ENCODE results near the gene ARL8B.

Gene ARL8B

GRCh38 chr3:5197022-5197421, 74.9 kb downstream of the ARL8B start:
- no peak for DNase-seq (ENCODE audit: low spot score)
- in situ Hi-C loops (cut with MboI; ENCODE audit: low pct_unique_long_range_greater_than_20kb, low sequenced_read_pairs, unreplicated experiment): loop anchor here (10.0 kb wide), 1 partner anchor 62 kb away; no protein-coding TSS in a partner anchor
- TF ChIP-seq, protein P1, sequence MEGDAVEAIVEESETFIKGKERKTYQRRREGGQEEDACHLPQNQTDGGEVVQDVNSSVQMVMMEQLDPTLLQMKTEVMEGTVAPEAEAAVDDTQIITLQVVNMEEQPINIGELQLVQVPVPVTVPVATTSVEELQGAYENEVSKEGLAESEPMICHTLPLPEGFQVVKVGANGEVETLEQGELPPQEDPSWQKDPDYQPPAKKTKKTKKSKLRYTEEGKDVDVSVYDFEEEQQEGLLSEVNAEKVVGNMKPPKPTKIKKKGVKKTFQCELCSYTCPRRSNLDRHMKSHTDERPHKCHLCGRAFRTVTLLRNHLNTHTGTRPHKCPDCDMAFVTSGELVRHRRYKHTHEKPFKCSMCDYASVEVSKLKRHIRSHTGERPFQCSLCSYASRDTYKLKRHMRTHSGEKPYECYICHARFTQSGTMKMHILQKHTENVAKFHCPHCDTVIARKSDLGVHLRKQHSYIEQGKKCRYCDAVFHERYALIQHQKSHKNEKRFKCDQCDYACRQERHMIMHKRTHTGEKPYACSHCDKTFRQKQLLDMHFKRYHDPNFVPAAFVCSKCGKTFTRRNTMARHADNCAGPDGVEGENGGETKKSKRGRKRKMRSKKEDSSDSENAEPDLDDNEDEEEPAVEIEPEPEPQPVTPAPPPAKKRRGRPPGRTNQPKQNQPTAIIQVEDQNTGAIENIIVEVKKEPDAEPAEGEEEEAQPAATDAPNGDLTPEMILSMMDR (IDR thresholded peaks at IDR 0.05; ENCODE audit: extremely low read depth, insufficient read depth, missing control alignments): no peak

DNA sequence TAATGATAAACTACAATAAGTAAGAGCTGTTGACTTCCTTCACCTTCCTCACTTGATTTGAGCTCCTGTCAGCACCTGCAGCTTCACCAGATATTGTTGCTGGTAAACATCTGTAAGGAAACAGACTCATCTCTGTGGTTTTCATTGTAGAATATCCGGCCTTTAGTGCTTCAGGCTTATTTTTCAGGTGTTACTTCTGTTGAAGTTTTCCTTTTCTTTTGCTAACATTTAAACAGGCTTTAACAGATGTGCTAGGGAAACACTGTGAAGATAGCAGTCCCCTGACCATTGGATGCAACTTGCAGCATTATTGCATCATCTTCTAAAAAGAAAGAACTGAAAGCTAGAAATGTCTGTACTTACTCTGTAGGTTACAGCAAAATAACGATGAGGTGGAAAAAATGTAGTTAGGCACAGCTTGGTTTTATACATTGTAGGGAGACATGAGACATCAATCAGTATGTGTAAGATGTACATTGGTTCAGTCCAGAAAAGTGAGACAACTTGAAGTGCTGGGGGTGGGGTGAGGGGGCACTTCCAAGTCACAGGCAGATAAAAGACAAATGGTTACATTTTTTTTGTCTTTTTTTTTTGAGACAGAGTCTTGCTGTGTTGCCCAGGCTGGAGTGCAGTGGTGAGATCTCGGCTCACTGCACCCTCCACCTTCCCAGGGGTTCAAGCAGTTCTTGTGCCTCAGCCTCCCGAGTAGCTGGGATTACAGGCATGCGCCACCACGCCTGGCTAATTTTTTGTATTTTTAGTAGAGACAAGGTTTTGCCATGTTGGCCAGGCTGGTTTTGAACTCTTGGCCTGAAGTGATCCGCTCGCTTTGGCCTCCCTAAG, 75.6 kb downstream of the ARL8B start:
- DNase-seq (ENCODE audit: low spot score): peak; percentile 62
- TF ChIP-seq, protein P1 (IDR thresholded peaks at IDR 0.05; ENCODE audit: extremely low read depth, insufficient read depth, missing control alignments): no peak
- in situ Hi-C loops (cut with MboI; ENCODE audit: low pct_unique_long_range_greater_than_20kb, low sequenced_read_pairs, unreplicated experiment): loop anchor here (10.0 kb wide), 1 partner anchor 63 kb away; no protein-coding TSS in a partner anchor

DNA sequence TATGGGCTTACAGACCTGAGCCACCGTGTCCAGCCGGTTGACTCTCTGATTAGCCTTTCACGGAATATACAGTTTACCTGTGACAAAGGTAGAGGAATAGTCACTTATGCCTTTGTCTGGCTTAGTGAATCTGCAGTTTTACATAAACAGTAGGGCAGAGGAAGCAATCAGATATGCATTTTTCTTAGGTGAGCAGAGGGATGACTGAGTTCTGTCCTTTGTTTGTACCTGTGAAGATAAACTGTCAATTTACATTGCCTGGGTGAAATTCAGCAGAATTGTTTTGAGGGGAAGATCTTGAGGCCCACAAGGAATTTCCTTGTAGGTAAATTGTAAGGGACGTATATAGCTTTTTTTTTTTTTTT, 76.2 kb downstream of the ARL8B start:
- TF ChIP-seq, protein P1 (IDR thresholded peaks at IDR 0.05; ENCODE audit: extremely low read depth, insufficient read depth, missing control alignments): no peak
- in situ Hi-C loops (cut with MboI; ENCODE audit: low pct_unique_long_range_greater_than_20kb, low sequenced_read_pairs, unreplicated experiment): loop anchor here (10.0 kb wide), 1 partner anchor 63 kb away; no protein-coding TSS in a partner anchor
- DNase-seq (ENCODE audit: low spot score): no peak

DNA sequence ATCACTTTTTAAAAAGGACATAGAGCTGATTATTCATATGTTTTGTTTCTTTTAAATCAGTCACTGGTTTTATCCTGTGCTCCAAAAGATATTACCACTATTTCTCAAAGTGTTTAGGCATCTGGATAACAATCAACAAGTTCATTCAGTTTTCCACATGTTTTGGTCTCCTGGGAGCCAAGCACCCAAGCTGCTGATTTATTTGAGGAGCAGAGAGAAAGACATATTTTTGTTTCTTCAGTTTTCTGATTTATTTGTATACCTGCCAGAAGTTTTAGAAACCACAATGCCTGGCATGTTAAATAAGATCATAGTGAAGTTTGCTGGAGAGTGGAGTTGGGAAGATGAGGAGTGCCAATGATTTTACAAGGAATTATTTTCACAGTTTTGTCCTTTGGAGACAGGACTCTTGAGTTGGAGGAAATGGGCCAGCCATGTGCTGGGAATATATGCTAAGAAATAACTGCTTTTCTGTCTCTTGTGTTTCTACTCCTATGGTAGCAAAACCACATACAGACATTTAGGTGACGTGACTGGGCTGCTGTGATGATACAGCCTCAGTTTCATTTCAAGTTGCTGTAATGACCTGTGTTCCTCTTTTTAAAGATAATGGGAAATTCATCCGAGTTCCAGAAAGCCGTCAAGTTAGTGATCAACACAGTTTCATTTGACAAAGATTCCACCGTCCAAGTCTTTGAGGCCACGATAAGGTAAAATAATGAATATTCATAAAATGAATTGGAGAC, 77.1 kb downstream of the ARL8B start:
- TF ChIP-seq, protein P1 (IDR thresholded peaks at IDR 0.05; ENCODE audit: extremely low read depth, insufficient read depth, missing control alignments): no peak

DNA sequence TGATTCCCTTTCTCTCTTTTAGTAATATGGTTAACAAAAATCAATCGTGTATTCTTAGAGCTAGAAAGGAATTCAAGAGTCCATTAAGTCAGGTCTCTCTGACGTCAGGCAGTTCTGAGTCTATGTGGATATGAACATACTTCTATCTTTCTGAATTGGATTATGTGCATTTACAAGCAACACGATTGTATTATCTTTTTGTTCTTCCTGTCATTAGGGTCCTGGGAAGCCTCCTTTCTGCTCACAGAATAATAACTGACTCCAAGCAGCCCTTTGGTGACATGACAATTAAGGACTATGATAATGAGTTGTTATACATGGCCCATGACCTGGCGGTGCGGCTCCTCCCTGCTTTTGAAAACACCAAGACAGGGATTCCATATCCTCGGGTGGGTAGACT, 79.4 kb downstream of the ARL8B start:
- in situ Hi-C loops (cut with MboI; ENCODE audit: low pct_unique_long_range_greater_than_20kb, low sequenced_read_pairs, unreplicated experiment): no loop called here
- DNase-seq (ENCODE audit: low spot score): no peak
- TF ChIP-seq, protein P1 (IDR thresholded peaks at IDR 0.05; ENCODE audit: extremely low read depth, insufficient read depth, missing control alignments): no peak

More for the DNA sequence above, 77.1 kb downstream of the ARL8B start:
- in situ Hi-C loops (cut with MboI; ENCODE audit: low pct_unique_long_range_greater_than_20kb, low sequenced_read_pairs, unreplicated experiment): loop anchor here (10.0 kb wide), 1 partner anchor 64 kb away; no protein-coding TSS in a partner anchor
- DNase-seq (ENCODE audit: low spot score): no peak

- in situ Hi-C loops (cut with MboI; ENCODE audit: low pct_unique_long_range_greater_than_20kb, low sequenced_read_pairs, unreplicated experiment): no loop called here
- no peak for DNase-seq (ENCODE audit: low spot score)
- TF ChIP-seq, protein P1 (IDR thresholded peaks at IDR 0.05; ENCODE audit: extremely low read depth, insufficient read depth, missing control alignments): no peak
These were observed 80.1 kb downstream of the ARL8B start for GRCh38 chr3:5202222-5202621.
